GM23338 (cell line): ENCODE measurements around the gene ADRA2B. TPM values are rescaled to one million over a fixed set of nuclear protein-coding genes. Genes with fewer than 3 reads are reported as not detected.
A peak's percentile ranks its signal among the peaks of the same experiment; 100 is the strongest.

Experiments
- ATAC-seq: fragments of 200-7000 bp; cut with Tn5 transposase; 3 replicates; pipeline ENCODE4 v1.9.1; 2020
- DNase-seq: peaks from one replicate; pipeline ENCODE4 v3.0.0-alpha.2; 2015; ENCODE audit warnings: low spot score
- H2AFZ ChIP-seq: fragments of 200-600 bp; sonication (generic); 2 replicates; pipeline ENCODE4 v1.8.0; 2016; ENCODE audit warnings: antibody characterized with exemption, mild to moderate bottlenecking, moderate library complexity
- H3F3A ChIP-seq: fragments of 200-600 bp; sonication (generic); replicated peaks from 2 replicates; pipeline ENCODE4 v1.8.0; 2017; ENCODE audit warnings: antibody characterized with exemption, mixed run types, low read depth
- H3K27ac ChIP-seq: fragments of 200-600 bp; sonication (generic); 2 replicates; pipeline ENCODE4 v1.6.1; 2016; ENCODE audit warnings: low read depth
- H3K27me3 ChIP-seq: fragments of 200-600 bp; sonication (generic); 2 replicates; pipeline ENCODE4 v1.8.0; 2016; ENCODE audit warnings: mild to moderate bottlenecking, mixed run types, moderate library complexity; ENCODE audit not compliant: insufficient read depth
- H3K36me3 ChIP-seq: fragments of 200-600 bp; sonication (generic); 2 replicates; pipeline ENCODE4 v1.8.0; 2016; ENCODE audit warnings: mild to moderate bottlenecking; ENCODE audit not compliant: insufficient read depth
- H3K4me1 ChIP-seq: fragments of 200-600 bp; sonication (generic); 2 replicates; pipeline ENCODE4 v1.8.0; 2016; ENCODE audit warnings: mild to moderate bottlenecking, moderate library complexity; ENCODE audit not compliant: insufficient read depth
- H3K4me2 ChIP-seq: fragments of 200-600 bp; sonication (generic); 2 replicates; pipeline ENCODE4 v1.7.1; 2017; ENCODE audit warnings: mixed run types
- H3K4me3 ChIP-seq: fragments of 200-600 bp; sonication (generic); 2 replicates; pipeline ENCODE4 v1.6.1; 2016; ENCODE audit warnings: mixed run types
- H3K79me2 ChIP-seq: fragments of 200-600 bp; sonication (generic); replicated peaks from 2 replicates; pipeline ENCODE4 v1.8.0; 2017; ENCODE audit warnings: mild to moderate bottlenecking; ENCODE audit not compliant: insufficient read depth
- H3K9me2 ChIP-seq: fragments of 200-600 bp; sonication (generic); 2 replicates; pipeline ENCODE4 v1.8.0; 2017; ENCODE audit not compliant: insufficient read depth
- H4K20me1 ChIP-seq: fragments of 200-600 bp; sonication (generic); replicated peaks from 2 replicates; pipeline ENCODE4 v1.8.0; 2017; ENCODE audit warnings: mild to moderate bottlenecking; ENCODE audit not compliant: insufficient read depth
- H3K27ac Mint-ChIP-seq: 2 replicates; pipeline ENCODE4 v1.8.0; 2020; ENCODE audit warnings: inconsistent platforms, mild to moderate bottlenecking, moderate library complexity, mixed read lengths
- H3K27me3 Mint-ChIP-seq: 3 replicates; pipeline ENCODE4 v1.8.0; 2022; ENCODE audit warnings: low read depth, mild to moderate bottlenecking, moderate library complexity, mixed read lengths, inconsistent platforms; ENCODE audit not compliant: insufficient read depth, poor library complexity
- H3K36me3 Mint-ChIP-seq: 3 replicates; pipeline ENCODE4 v1.8.0; 2021; ENCODE audit warnings: low read depth, mild to moderate bottlenecking, inconsistent platforms, moderate library complexity, mixed read lengths
- H3K4me1 Mint-ChIP-seq: 3 replicates; pipeline ENCODE4 v1.8.0; 2020; ENCODE audit warnings: mild to moderate bottlenecking, inconsistent platforms, mixed read lengths
- H3K4me3 Mint-ChIP-seq: 3 replicates; pipeline ENCODE4 v1.8.0; 2021; ENCODE audit warnings: moderate library complexity, mild to moderate bottlenecking, inconsistent platforms, mixed read lengths
- H3K9me3 Mint-ChIP-seq: 3 replicates; pipeline ENCODE4 v1.8.0; 2020; ENCODE audit warnings: moderate library complexity, mild to moderate bottlenecking, inconsistent platforms, mixed read lengths
- CREB1 ChIP-seq: fragments of 250-450 bp; sonication (Bioruptor Pico); IDR thresholded peaks from 2 replicates; pipeline ENCODE4 v1.5.0; 2020; ENCODE audit warnings: low read depth, mild to moderate bottlenecking, moderate library complexity
- EZH2 ChIP-seq: fragments of 200-600 bp; sonication (generic); IDR thresholded peaks from one replicate; pipeline ENCODE4 v1.8.0; 2017; ENCODE audit warnings: antibody characterized with exemption, mild to moderate bottlenecking, low read depth; ENCODE audit not compliant: unreplicated experiment
- EZH2phosphoT487 ChIP-seq: fragments of 200-600 bp; sonication (generic); IDR thresholded peaks from one replicate; pipeline ENCODE4 v1.8.1; 2018; ENCODE audit warnings: antibody characterized with exemption; ENCODE audit not compliant: unreplicated experiment
- JUNB ChIP-seq: IDR thresholded peaks from one replicate; pipeline ENCODE4 v1.6.1; 2016; ENCODE audit warnings: antibody characterized with exemption; ENCODE audit not compliant: unreplicated experiment
- NANOG ChIP-seq: IDR thresholded peaks from 2 replicates; pipeline ENCODE4 v1.6.1; 2016; ENCODE audit warnings: antibody characterized with exemption, borderline replicate concordance
- POLR2AphosphoS5 ChIP-seq: IDR thresholded peaks from 2 replicates; pipeline ENCODE4 v1.6.1; 2016; ENCODE audit warnings: antibody characterized with exemption, low read depth
- REST ChIP-seq: IDR thresholded peaks from one replicate; pipeline ENCODE4 v1.6.1; 2018; ENCODE audit warnings: antibody characterized with exemption; ENCODE audit not compliant: unreplicated experiment
- STAT1 ChIP-seq: IDR thresholded peaks from one replicate; pipeline ENCODE4 v1.6.1; 2016; ENCODE audit warnings: antibody characterized with exemption; ENCODE audit not compliant: unreplicated experiment
- ZNF114 ChIP-seq: fragments of 250-450 bp; sonication (Bioruptor Pico); IDR thresholded peaks from 2 replicates; pipeline ENCODE4 v1.5.0; 2020; ENCODE audit warnings: mild to moderate bottlenecking, moderate library complexity
- ZNF331 ChIP-seq: fragments of 250-450 bp; sonication (Bioruptor Pico); IDR thresholded peaks from 2 replicates; pipeline ENCODE4 v1.5.0; 2020; ENCODE audit warnings: low read depth, mild to moderate bottlenecking, moderate library complexity
- ZNF462 ChIP-seq: fragments of 250-450 bp; sonication (Bioruptor Pico); IDR thresholded peaks from 2 replicates; pipeline ENCODE4 v1.5.0; 2020; ENCODE audit warnings: mild to moderate bottlenecking, moderate library complexity
- polyA plus RNA-seq: library from polyadenylated mRNA; unstranded; fragments of >200 nt; fragmentation: Nextera tagmentation; extraction: Ambion mirVana; gene quantifications from 2 replicates; pipeline ENCODE4 v1.2.1, GENCODE V29; 2016
- total RNA-seq: library from RNA; depleted of rRNA; stranded (reverse); fragments of >200 nt; shearing (Covaris generic); gene quantifications from 2 replicates; pipeline ENCODE4 v1.2.3, GENCODE V29; 2014
- TF ChIP-seq, protein P1 (sequence below): IDR thresholded peaks from 2 replicates; pipeline ENCODE4 v1.6.1; 2016; ENCODE audit warnings: antibody characterized with exemption
- TF ChIP-seq, protein P2 (sequence below), 2 experiments: fragments of 200-600 bp in 1 of 2; sonication (generic) in 1 of 2; conservative IDR thresholded peaks; 2 replicates each; pipeline versions ENCODE4 v1.5.1 to v1.6.1; 2016 to 2017; ENCODE audit warnings: antibody characterized with exemption in 2 of 2, low read depth in 2 of 2, mild to moderate bottlenecking in 2 of 2, moderate library complexity in 1 of 2

ADRA2B gene
- total and polyA plus RNA-seq, 2 experiments from 2014 or later = 1.7 to 5.9 TPM

DNA sequence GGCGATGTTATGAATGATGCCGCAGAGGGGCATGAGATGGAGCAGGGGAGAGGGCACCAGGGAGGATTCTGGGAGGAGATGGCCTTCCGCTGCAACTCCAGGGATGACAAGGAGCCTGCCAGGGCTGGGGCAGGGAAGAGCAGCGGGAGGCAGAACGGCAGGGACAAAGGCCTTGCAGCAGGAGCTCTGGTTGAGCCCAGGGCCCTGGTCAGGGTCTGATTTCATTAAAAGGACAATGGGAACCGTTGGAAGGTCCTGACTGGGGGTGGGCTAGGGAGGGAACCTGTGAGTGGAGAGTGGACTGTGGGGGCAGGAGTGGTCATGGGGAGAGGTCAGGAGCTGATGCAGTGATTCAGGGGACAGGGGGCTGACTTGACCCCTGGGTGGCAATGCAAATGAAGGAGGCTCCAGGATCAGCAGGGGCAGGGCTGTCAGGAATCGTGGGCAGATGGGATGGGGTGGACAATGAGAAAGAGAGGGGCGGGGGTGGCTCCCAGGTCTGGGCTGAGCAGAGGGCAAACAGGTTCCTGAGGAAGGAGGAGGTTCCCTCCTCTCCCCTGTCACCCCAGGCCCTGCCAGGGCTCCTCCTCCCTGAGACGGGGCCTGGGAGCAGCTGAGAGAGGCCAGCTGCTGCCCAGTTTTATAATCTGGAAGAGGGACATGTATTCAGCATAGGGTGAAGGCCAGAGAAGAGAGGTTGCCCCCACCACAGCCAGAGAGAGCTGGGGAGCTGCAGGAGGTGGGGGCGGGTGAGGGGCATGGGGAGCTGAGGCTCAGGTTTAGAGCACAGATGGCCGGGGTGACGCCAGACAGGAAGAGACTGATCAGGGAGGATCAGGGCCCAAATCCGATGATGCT, 36.2 kb upstream of the ADRA2B start:
- ATAC-seq = peak; percentile 23
- H3K4me1 Mint-ChIP-seq = peaks cover 27% of the 10 kb centered on the region
- Histone ChIP-seq H4K20me1 (no peaks in the 10 kb centered on the region), H2AFZ (peak overlapping the region; percentile 38; the same call in 1 of the 2 replicates), H3K4me1 (peaks cover 14% of the 10 kb centered on the region), H3K27me3 (no peaks in the 10 kb centered on the region), H3K79me2 (no peaks in the 10 kb centered on the region), H3K4me3 (no peak overlapping the region), H3K36me3 (no peaks in the 10 kb centered on the region), H3K4me2 (no peak overlapping the region), H3K27ac (no peak overlapping the region), H3K9me2 (no peaks in the 10 kb centered on the region), H3F3A (no peaks in the 10 kb centered on the region; the same call in none of the 2 replicates)
- H3K4me3 Mint-ChIP-seq = no peak overlapping the region
- H3K27me3 Mint-ChIP-seq = peaks cover 9% of the 10 kb centered on the region
- H3K27ac Mint-ChIP-seq = no peak overlapping the region
- TF ChIP-seq STAT1 = no peak
- TF ChIP-seq NANOG = no peak
- TF ChIP-seq ZNF331 (CRISPR knock-in tag) = no peak
- no peak for TF ChIP-seq EZH2phosphoT487
- TF ChIP-seq ZNF114 (CRISPR knock-in tag) = no peak
- TF ChIP-seq JUNB = no peak
- no peak for TF ChIP-seq REST
- TF ChIP-seq, protein P1, sequence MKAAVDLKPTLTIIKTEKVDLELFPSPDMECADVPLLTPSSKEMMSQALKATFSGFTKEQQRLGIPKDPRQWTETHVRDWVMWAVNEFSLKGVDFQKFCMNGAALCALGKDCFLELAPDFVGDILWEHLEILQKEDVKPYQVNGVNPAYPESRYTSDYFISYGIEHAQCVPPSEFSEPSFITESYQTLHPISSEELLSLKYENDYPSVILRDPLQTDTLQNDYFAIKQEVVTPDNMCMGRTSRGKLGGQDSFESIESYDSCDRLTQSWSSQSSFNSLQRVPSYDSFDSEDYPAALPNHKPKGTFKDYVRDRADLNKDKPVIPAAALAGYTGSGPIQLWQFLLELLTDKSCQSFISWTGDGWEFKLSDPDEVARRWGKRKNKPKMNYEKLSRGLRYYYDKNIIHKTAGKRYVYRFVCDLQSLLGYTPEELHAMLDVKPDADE = no peak
- TF ChIP-seq, protein P2, sequence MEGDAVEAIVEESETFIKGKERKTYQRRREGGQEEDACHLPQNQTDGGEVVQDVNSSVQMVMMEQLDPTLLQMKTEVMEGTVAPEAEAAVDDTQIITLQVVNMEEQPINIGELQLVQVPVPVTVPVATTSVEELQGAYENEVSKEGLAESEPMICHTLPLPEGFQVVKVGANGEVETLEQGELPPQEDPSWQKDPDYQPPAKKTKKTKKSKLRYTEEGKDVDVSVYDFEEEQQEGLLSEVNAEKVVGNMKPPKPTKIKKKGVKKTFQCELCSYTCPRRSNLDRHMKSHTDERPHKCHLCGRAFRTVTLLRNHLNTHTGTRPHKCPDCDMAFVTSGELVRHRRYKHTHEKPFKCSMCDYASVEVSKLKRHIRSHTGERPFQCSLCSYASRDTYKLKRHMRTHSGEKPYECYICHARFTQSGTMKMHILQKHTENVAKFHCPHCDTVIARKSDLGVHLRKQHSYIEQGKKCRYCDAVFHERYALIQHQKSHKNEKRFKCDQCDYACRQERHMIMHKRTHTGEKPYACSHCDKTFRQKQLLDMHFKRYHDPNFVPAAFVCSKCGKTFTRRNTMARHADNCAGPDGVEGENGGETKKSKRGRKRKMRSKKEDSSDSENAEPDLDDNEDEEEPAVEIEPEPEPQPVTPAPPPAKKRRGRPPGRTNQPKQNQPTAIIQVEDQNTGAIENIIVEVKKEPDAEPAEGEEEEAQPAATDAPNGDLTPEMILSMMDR (conservative IDR thresholded peaks at IDR 0.05; ENCODE audit: low read depth in 2 of 2) = no peak
- TF ChIP-seq POLR2AphosphoS5 = no peak
- no peak for TF ChIP-seq EZH2
- no peak for TF ChIP-seq ZNF462 (CRISPR knock-in tag)
- no peak for TF ChIP-seq CREB1 (CRISPR knock-in tag)
- DNase-seq = no peak
- no peaks in the 10 kb centered on the region for H3K9me3 Mint-ChIP-seq
- H3K36me3 Mint-ChIP-seq = no peaks in the 10 kb centered on the region; the same call in 2 of the 3 replicates
